Measurements from ENCODE around the gene CDC14C.

GRCh38 chr7:48931481-48931880, 7.1 kb downstream of the CDC14C start:
- TF ChIP-seq USF2 (CRISPR knock-in tag; IDR thresholded peaks at IDR 0.05), result no peak
- no peak for TF ChIP-seq NR4A1 (CRISPR knock-in tag; IDR thresholded peaks at IDR 0.05)
- no peak for TF ChIP-seq NR4A1 (tag; IDR thresholded peaks at IDR 0.05)
- no peak for TF ChIP-seq ZNF184 (CRISPR knock-in tag; IDR thresholded peaks at IDR 0.05)
- TF ChIP-seq NR1H2 (CRISPR knock-in tag; IDR thresholded peaks at IDR 0.05), result no peak
- no peak for TF ChIP-seq CREM (IDR thresholded peaks at IDR 0.05; ENCODE audit: low read depth)
- no peak for TF ChIP-seq CREB3 (tag; conservative IDR thresholded peaks at IDR 0.05; ENCODE audit: low read depth)
- TF ChIP-seq EP300 (IDR thresholded peaks at IDR 0.05; ENCODE audit: low read length), result no peak
- TF ChIP-seq MITF (IDR thresholded peaks at IDR 0.05), result no peak
- no peak for TF ChIP-seq JUN (IDR thresholded peaks at IDR 0.05; ENCODE audit: borderline replicate concordance, low read depth, low read length)
- no peak for TF ChIP-seq JUN (CRISPR knock-in tag; IDR thresholded peaks at IDR 0.05; ENCODE audit: borderline replicate concordance)
- no peak for TF ChIP-seq E2F8 (IDR thresholded peaks at IDR 0.05; ENCODE audit: low read depth, partially characterized antibody)
